ENCODE data around the gene MFSD2B. TPM values are rescaled to one million over a fixed set of nuclear protein-coding genes. Genes with fewer than 3 reads are reported as not detected.
A peak's percentile ranks its signal among the peaks of the same experiment; 100 is the strongest.
"Not testable (repeated sequence)": the region's sequence is repeated elsewhere in the genome, so short reads cannot be mapped to it uniquely, and the experiment has no call there.

Gene MFSD2B
- total RNA-seq, 4 donors from 2014 or later: 0.39 TPM; not detected in 3

GRCh38 chr2:24010477-24011249, 778 bp downstream of the MFSD2B start:
- Histone ChIP-seq H3K4me1 (peaks cover 0 to 18% (median 8%) of the 10 kb centered on the region in 3 donors), H3K27me3 (peaks cover 44% of the 10 kb centered on the region), H3K9me3 (no peaks in the 10 kb centered on the region), H3K4me3 (peak overlapping the region in 1 of 2 donors; percentile 50), H3K27ac (no peak overlapping the region), H3K36me3 (no peaks in the 10 kb centered on the region)
- TF ChIP-seq EP300 (IDR thresholded peaks at IDR 0.05) (no peak), POLR2A (IDR thresholded peaks at IDR 0.05) (no peak), CTCF (IDR thresholded peaks at IDR 0.05) (no peak), POLR2AphosphoS5 (IDR thresholded peaks at IDR 0.05) (no peak)
- ATAC-seq: no peak
- 74 to 79% methylated on average over 4 to 7 of the region's 37 CpGs for WGBS, 2 donors (ENCODE audit: low coverage in 1 of 2)

- H3K27me3 ChIP-seq: peaks cover 44% of the 10 kb centered on the region
- peaks cover 0 to 18% (median 8%) of the 10 kb centered on the region in 3 donors for H3K4me1 ChIP-seq
- WGBS, 2 donors (ENCODE audit: low coverage in 1 of 2): 77% methylated on average over 7 of the region's 7 CpGs; no CpG with 5 or more reads in 1 of the 2 donors
- no peaks in the 10 kb centered on the region for H3K36me3 ChIP-seq
- H3K4me3 ChIP-seq: no peak overlapping the region
- ATAC-seq: no peak
- no peak for TF ChIP-seq CTCF (IDR thresholded peaks at IDR 0.05)
- no peaks in the 10 kb centered on the region for H3K9me3 ChIP-seq
- H3K27ac ChIP-seq: no peak overlapping the region
Measured at GRCh38 chr2:24011250-24012104, 1.6 kb downstream of the MFSD2B start.

GRCh38 chr2:24012521-24013188, 2.8 kb downstream of the MFSD2B start:
- H3K4me1 ChIP-seq: peaks cover 0 to 18% (median 8%) of the 10 kb centered on the region in 3 donors
- H3K9me3 ChIP-seq: no peaks in the 10 kb centered on the region
- WGBS, 2 donors (ENCODE audit: low coverage in 1 of 2): 81% methylated on average over 8 of the region's 9 CpGs; no CpG with 5 or more reads in 1 of the 2 donors
- H3K4me3 ChIP-seq: no peak overlapping the region
- no peaks in the 10 kb centered on the region for H3K36me3 ChIP-seq
- TF ChIP-seq POLR2A (IDR thresholded peaks at IDR 0.05) (no peak), POLR2AphosphoS5 (IDR thresholded peaks at IDR 0.05) (no peak), EP300 (IDR thresholded peaks at IDR 0.05) (no peak), CTCF (IDR thresholded peaks at IDR 0.05) (no peak)
- no peak overlapping the region for H3K27ac ChIP-seq
- ATAC-seq: no peak
- peaks cover 44% of the 10 kb centered on the region for H3K27me3 ChIP-seq

GRCh38 chr2:24014902-24015301, 5.0 kb downstream of the MFSD2B start:
- H3K36me3 ChIP-seq, H3K9me3 ChIP-seq, H3K27ac ChIP-seq, ATAC-seq, H3K4me3 ChIP-seq, H3K4me1 ChIP-seq: not testable (repeated sequence)
- 81 to 90% methylated on average over 3 to 4 of the region's 6 CpGs for WGBS, 2 donors (ENCODE audit: low coverage in 1 of 2)
- peaks cover 31% of the 10 kb centered on the region for H3K27me3 ChIP-seq

Measured in gastroesophageal sphincter (tissue), 4 donors.